ENCODE measurements around the gene CRB3.

DNA sequence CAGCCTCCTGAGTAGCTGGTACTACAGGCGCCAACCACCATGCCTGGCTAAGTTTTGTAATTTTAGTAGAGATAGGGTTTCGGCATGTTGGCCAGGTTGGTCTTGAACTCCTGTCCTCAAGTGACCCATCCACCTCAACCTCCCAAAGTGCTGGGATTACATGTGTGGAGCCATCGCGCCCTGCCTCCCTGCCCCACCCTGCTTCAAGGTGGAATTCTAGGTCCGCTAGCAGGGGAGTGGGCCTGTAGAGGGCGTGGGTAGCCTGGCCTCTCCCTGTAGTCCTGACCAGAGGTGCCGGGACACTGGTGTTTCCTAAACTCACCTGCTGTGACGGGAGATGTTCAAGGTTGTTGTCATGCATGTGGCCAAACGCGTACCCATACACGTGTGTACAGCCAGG lies 30.9 kb upstream of the CRB3 start:
- TF ChIP-seq, protein P1, sequence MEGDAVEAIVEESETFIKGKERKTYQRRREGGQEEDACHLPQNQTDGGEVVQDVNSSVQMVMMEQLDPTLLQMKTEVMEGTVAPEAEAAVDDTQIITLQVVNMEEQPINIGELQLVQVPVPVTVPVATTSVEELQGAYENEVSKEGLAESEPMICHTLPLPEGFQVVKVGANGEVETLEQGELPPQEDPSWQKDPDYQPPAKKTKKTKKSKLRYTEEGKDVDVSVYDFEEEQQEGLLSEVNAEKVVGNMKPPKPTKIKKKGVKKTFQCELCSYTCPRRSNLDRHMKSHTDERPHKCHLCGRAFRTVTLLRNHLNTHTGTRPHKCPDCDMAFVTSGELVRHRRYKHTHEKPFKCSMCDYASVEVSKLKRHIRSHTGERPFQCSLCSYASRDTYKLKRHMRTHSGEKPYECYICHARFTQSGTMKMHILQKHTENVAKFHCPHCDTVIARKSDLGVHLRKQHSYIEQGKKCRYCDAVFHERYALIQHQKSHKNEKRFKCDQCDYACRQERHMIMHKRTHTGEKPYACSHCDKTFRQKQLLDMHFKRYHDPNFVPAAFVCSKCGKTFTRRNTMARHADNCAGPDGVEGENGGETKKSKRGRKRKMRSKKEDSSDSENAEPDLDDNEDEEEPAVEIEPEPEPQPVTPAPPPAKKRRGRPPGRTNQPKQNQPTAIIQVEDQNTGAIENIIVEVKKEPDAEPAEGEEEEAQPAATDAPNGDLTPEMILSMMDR (IDR thresholded peaks at IDR 0.05) = no peak
- TF ChIP-seq POLR2A (IDR thresholded peaks at IDR 0.05) (no peak), POLR2AphosphoS5 (IDR thresholded peaks at IDR 0.05) (no peak)

All from prostate gland (tissue), 2 donors.